C4-2B (cell line): ENCODE data around the gene LNPK.

Experiments
- ZFX ChIP-seq: fragments of 450-650 bp; IDR thresholded peaks from 2 replicates; pipeline ENCODE4 v1.6.1; 2017
- TF ChIP-seq, protein P1 (sequence below): fragments of 450-650 bp; conservative IDR thresholded peaks from 2 replicates; pipeline ENCODE4 v1.5.1; 2017; ENCODE audit warnings: mild to moderate bottlenecking

DNA sequence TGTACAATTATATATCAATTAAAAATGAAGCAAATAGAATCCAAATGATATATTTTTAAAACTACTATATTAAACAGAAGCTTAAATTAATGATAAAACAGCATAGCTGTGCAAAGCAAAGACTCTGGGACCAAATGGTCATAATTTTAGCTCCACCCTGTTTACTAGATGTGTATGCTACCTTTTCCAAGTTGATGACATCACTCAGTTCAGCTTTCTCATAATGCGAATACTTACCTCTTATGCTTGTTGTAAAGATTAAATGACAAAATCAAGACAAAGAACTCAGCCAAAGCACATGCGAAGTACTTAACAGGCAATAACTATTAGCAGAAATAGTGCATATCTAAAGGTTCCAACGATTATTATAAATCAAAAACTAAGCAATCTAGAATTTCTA is 51.6 kb downstream of the LNPK start:
- TF ChIP-seq, protein P1, sequence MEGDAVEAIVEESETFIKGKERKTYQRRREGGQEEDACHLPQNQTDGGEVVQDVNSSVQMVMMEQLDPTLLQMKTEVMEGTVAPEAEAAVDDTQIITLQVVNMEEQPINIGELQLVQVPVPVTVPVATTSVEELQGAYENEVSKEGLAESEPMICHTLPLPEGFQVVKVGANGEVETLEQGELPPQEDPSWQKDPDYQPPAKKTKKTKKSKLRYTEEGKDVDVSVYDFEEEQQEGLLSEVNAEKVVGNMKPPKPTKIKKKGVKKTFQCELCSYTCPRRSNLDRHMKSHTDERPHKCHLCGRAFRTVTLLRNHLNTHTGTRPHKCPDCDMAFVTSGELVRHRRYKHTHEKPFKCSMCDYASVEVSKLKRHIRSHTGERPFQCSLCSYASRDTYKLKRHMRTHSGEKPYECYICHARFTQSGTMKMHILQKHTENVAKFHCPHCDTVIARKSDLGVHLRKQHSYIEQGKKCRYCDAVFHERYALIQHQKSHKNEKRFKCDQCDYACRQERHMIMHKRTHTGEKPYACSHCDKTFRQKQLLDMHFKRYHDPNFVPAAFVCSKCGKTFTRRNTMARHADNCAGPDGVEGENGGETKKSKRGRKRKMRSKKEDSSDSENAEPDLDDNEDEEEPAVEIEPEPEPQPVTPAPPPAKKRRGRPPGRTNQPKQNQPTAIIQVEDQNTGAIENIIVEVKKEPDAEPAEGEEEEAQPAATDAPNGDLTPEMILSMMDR = no peak
- no peak for TF ChIP-seq ZFX
